GM11168 (cell line): ENCODE data around the gene RNF222.
"Not testable (repeated sequence)": the region's sequence is repeated elsewhere in the genome, so short reads cannot be mapped to it uniquely, and the experiment has no call there.

Experiments
- in situ Hi-C: fragments of 300-500 bp; cut with MboI; formaldehyde crosslinking; loops from one replicate; pipeline ENCODE4 v1.12.0; 2022; ENCODE audit warnings: low sequenced_read_pairs; ENCODE audit not compliant: unreplicated experiment

RNF222 gene

GRCh38 chr17:8413938-8414337 lies 16.3 kb upstream of the RNF222 start:
- in situ Hi-C loops: loop anchor here (5.0 to 25.0 kb wide), 2 partner anchors 333 to 573 kb away; no protein-coding TSS in a partner anchor

- in situ Hi-C loops: loop anchor here (5.0 to 25.0 kb wide), 2 partner anchors 334 to 574 kb away; no protein-coding TSS in a partner anchor
Observed at GRCh38 chr17:8413328-8413727, 15.7 kb upstream of the RNF222 start.

- in situ Hi-C loops: loop anchor here (5.0 to 25.0 kb wide), 2 partner anchors 335 to 575 kb away; no protein-coding TSS in a partner anchor
Observed at GRCh38 chr17:8412089-8412488, 14.5 kb upstream of the RNF222 start.

- in situ Hi-C loops: loop anchor here (5.0 to 25.0 kb wide), 2 partner anchors 336 to 576 kb away; no protein-coding TSS in a partner anchor
Observed at GRCh38 chr17:8410883-8411238, 13.2 kb upstream of the RNF222 start.

- in situ Hi-C loops: loop anchor here (5.0 to 25.0 kb wide), 2 partner anchors 337 to 577 kb away; no protein-coding TSS in a partner anchor
Observed at GRCh38 chr17:8409966-8410882, 12.6 kb upstream of the RNF222 start.

- in situ Hi-C loops: loop anchor here (25.0 kb wide), 1 partner anchor 579 kb away; no protein-coding TSS in a partner anchor
Observed at GRCh38 chr17:8408371-8408770, 10.7 kb upstream of the RNF222 start.

- in situ Hi-C loops: loop anchor here (25.0 kb wide), 1 partner anchor 581 kb away; no protein-coding TSS in a partner anchor
Observed at GRCh38 chr17:8406174-8406573, 8.5 kb upstream of the RNF222 start.

GRCh38 chr17:8405499-8406016 lies 7.9 kb upstream of the RNF222 start:
- in situ Hi-C loops: loop anchor here (25.0 kb wide), 1 partner anchor 582 kb away; no protein-coding TSS in a partner anchor

GRCh38 chr17:8402921-8403536 lies 5.4 kb upstream of the RNF222 start:
- in situ Hi-C loops: loop anchor here (25.0 kb wide), 1 partner anchor 584 kb away; no protein-coding TSS in a partner anchor

- in situ Hi-C loops: loop anchor here (25.0 kb wide), 1 partner anchor 586 kb away; no protein-coding TSS in a partner anchor
Observed at GRCh38 chr17:8401107-8401506, 3.5 kb upstream of the RNF222 start.

- in situ Hi-C loops: no loop called here
Observed at GRCh38 chr17:8398980-8399379, 1.4 kb upstream of the RNF222 start.

GRCh38 chr17:8394497-8394896 lies 3.1 kb downstream of the RNF222 start:
- in situ Hi-C loops: not testable (repeated sequence)

GRCh38 chr17:8393470-8394231 lies 4.0 kb downstream of the RNF222 start:
- in situ Hi-C loops: no loop called here

GRCh38 chr17:8392674-8393469 lies 4.8 kb downstream of the RNF222 start:
- in situ Hi-C loops: no loop called here

- in situ Hi-C loops: no loop called here
Observed at GRCh38 chr17:8392274-8392673, 5.4 kb downstream of the RNF222 start.

- in situ Hi-C loops: no loop called here
Observed at GRCh38 chr17:8391711-8392110, 5.9 kb downstream of the RNF222 start.

- in situ Hi-C loops: no loop called here
Observed at GRCh38 chr17:8387914-8388651, 9.5 kb downstream of the RNF222 start.

- in situ Hi-C loops: no loop called here
Observed at GRCh38 chr17:8386841-8387240, 10.8 kb downstream of the RNF222 start.
